ENCODE data around the gene TNNT3. TPM values are rescaled to one million over a fixed set of nuclear protein-coding genes. Genes with fewer than 3 reads are reported as not detected.
"Not testable (repeated sequence)": the region's sequence is repeated elsewhere in the genome, so short reads cannot be mapped to it uniquely, and the experiment has no call there.

The TNNT3 gene
- total RNA-seq, 1 experiment from 2014 or later: not detected

DNA sequence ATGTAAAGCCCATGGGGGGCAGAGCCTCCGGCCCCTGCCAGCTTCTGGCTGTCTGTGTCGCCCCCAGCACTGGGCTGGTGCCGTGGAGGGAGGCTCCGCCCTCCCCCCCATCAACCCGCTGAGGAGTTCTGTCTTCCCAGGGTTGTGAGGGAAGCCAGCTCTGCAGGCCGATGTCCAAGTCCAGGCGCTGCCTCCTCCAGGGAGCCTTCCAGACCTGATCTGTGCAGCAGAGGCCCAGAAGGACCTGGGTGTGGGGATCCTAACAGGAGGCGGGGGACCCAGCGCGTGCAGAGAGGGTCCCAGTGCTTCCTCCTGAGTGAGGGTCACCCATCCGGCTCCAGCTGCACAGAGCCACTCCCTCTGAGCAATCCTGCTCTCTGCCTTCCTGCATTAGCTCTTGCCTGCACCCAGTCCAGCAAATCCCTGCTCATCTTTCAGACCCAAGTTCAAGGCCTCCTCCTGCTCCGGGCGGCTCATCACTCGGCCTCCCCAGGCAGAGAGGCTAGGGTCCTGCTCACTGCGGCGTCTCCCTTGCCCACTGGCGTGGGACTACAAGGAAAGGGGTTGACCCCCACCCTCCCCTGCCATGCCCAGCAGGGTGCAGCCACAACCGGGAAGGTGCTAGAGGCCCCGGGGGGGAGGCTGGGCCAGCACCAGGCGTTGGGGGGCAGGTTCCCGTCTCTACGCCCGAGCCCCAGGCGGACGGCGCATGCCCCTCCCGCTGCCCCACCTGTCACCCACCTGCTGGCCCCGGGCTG, 44.2 kb upstream of the TNNT3 start:
- Histone ChIP-seq H4K20me1 (ENCODE audit: low read length) (no peaks in the 10 kb centered on the region), H3K9me3 (ENCODE audit: low read length) (no peaks in the 10 kb centered on the region), H3K9ac (ENCODE audit: low read length) (no peak overlapping the region), H3K4me2 (ENCODE audit: low read length) (no peak overlapping the region), H3K79me2 (ENCODE audit: low read length) (no peaks in the 10 kb centered on the region), H3K27ac (ENCODE audit: low read length) (no peak overlapping the region), H3K36me3 (ENCODE audit: low read depth, low read length) (no peaks in the 10 kb centered on the region), H3K27me3 (ENCODE audit: low read length) (peaks cover 7% of the 10 kb centered on the region), H3F3A (ENCODE audit: low read length, unreplicated experiment) (no peaks in the 10 kb centered on the region), H3K4me1 (ENCODE audit: insufficient read depth, low read length) (no peaks in the 10 kb centered on the region), H3K9me2 (replicated peaks; ENCODE audit: low read length) (no peaks in the 10 kb centered on the region), H3K4me3 (ENCODE audit: low read length) (no peak overlapping the region), H2AFZ (ENCODE audit: low read length) (no peak overlapping the region)
- TF ChIP-seq EZH2 (IDR thresholded peaks at IDR 0.05; ENCODE audit: low read length, unreplicated experiment) (no peak), EZH2phosphoT487 (IDR thresholded peaks at IDR 0.05; ENCODE audit: borderline replicate concordance, low read length) (no peak), CTCF (conservative IDR thresholded peaks at IDR 0.05; ENCODE audit: low read depth, low read length) (no peak)
- intact Hi-C loops (cut with micrococcal nuclease): no loop called here
- ChIA-PET CTCF (no interaction called here), POLR2A (ENCODE audit: unreplicated experiment) (no interaction called here)
- no peak for ATAC-seq
- DNase-seq: no peak
- BruUV-seq (replicated peaks): no TSS peak

GRCh38 chr11:1875851-1876301, 43.6 kb upstream of the TNNT3 start:
- H3K27me3 ChIP-seq (ENCODE audit: low read length); H2AFZ ChIP-seq (ENCODE audit: low read length); H3K9me2 ChIP-seq (replicated peaks; ENCODE audit: low read length); BruUV-seq (replicated peaks); POLR2A ChIA-PET (ENCODE audit: unreplicated experiment); H3K4me2 ChIP-seq (ENCODE audit: low read length); H3K79me2 ChIP-seq (ENCODE audit: low read length); H3K9me3 ChIP-seq (ENCODE audit: low read length); H3K4me3 ChIP-seq (ENCODE audit: low read length); H3K27ac ChIP-seq (ENCODE audit: low read length); H4K20me1 ChIP-seq (ENCODE audit: low read length); H3F3A ChIP-seq (ENCODE audit: low read length, unreplicated experiment); H3K36me3 ChIP-seq (ENCODE audit: low read depth, low read length); H3K9ac ChIP-seq (ENCODE audit: low read length); intact Hi-C loops (cut with micrococcal nuclease); H3K4me1 ChIP-seq (ENCODE audit: insufficient read depth, low read length); DNase-seq; ATAC-seq: not testable (repeated sequence)
- CTCF ChIA-PET: interaction anchor here (0.6 to 1.4 kb wide), 2 partner anchors 36 to 275 kb away, joined by 10 to 20 read pairs; no protein-coding TSS in a partner anchor

GRCh38 chr11:1876361-1877063, 43.0 kb upstream of the TNNT3 start:
- H3K79me2 ChIP-seq (ENCODE audit: low read length): no peaks in the 10 kb centered on the region
- DNase-seq (peak; percentile 46), ATAC-seq (0 out of 2 replicates have a peak, but pooled peaks have one; percentile 24)
- H3K27ac ChIP-seq (ENCODE audit: low read length): no peak overlapping the region
- no peaks in the 10 kb centered on the region for H3K9me2 ChIP-seq (replicated peaks; ENCODE audit: low read length)
- H3K4me2 ChIP-seq (ENCODE audit: low read length): peak overlapping the region; percentile 25
- ChIA-PET CTCF (interaction anchor here (0.6 to 1.4 kb wide), 3 partner anchors 37 to 275 kb away, joined by 5 to 20 read pairs (median 10); no protein-coding TSS in a partner anchor), POLR2A (ENCODE audit: unreplicated experiment) (no interaction called here)
- peak; percentile 72 for TF ChIP-seq CTCF (conservative IDR thresholded peaks at IDR 0.05; ENCODE audit: low read depth, low read length)
- TF ChIP-seq EZH2 (IDR thresholded peaks at IDR 0.05; ENCODE audit: low read length, unreplicated experiment): no peak
- TF ChIP-seq EZH2phosphoT487 (IDR thresholded peaks at IDR 0.05; ENCODE audit: borderline replicate concordance, low read length): no peak
- no peak overlapping the region for H3K9ac ChIP-seq (ENCODE audit: low read length)
- H3K9me3 ChIP-seq (ENCODE audit: low read length): no peaks in the 10 kb centered on the region
- no peaks in the 10 kb centered on the region for H4K20me1 ChIP-seq (ENCODE audit: low read length)
- no peak overlapping the region for H2AFZ ChIP-seq (ENCODE audit: low read length)
- no peak overlapping the region for H3K4me3 ChIP-seq (ENCODE audit: low read length)
- H3F3A ChIP-seq (ENCODE audit: low read length, unreplicated experiment): no peaks in the 10 kb centered on the region
- H3K27me3 ChIP-seq (ENCODE audit: low read length): no peaks in the 10 kb centered on the region
- no peaks in the 10 kb centered on the region for H3K36me3 ChIP-seq (ENCODE audit: low read depth, low read length)
- intact Hi-C loops (cut with micrococcal nuclease): no loop called here
- BruUV-seq (replicated peaks): no TSS peak
- H3K4me1 ChIP-seq (ENCODE audit: insufficient read depth, low read length): no peaks in the 10 kb centered on the region
